GM21423 (cell line): ENCODE results near the gene TSPAN9.

ENCODE experiments used
- ATAC-seq: cut with Tn5 transposase; IDR thresholded peaks from one replicate; pipeline ENCODE4 v1.9.1; 2021; ENCODE audit warnings: mild to moderate bottlenecking, moderate library complexity; ENCODE audit not compliant: unreplicated experiment

Gene TSPAN9

GRCh38 chr12:3137814-3138445, 60.8 kb downstream of the TSPAN9 start:
- no peak for ATAC-seq

GRCh38 chr12:3138941-3139511, 61.8 kb downstream of the TSPAN9 start:
- ATAC-seq: no peak

- no peak for ATAC-seq
Measured at GRCh38 chr12:3139760-3140159, 62.6 kb downstream of the TSPAN9 start.

- ATAC-seq: no peak
Measured at GRCh38 chr12:3140284-3140683, 63.1 kb downstream of the TSPAN9 start.

- ATAC-seq: no peak
Measured at GRCh38 chr12:3141339-3142321, 64.5 kb downstream of the TSPAN9 start.

- no peak for ATAC-seq
Measured at GRCh38 chr12:3142386-3142785, 65.2 kb downstream of the TSPAN9 start.

GRCh38 chr12:3144495-3144894, 67.3 kb downstream of the TSPAN9 start:
- ATAC-seq: no peak

- no peak for ATAC-seq
Measured at GRCh38 chr12:3145033-3145432, 67.9 kb downstream of the TSPAN9 start.

- no peak for ATAC-seq
Measured at GRCh38 chr12:3145546-3146310, 68.5 kb downstream of the TSPAN9 start.

GRCh38 chr12:3147260-3147659, 70.1 kb downstream of the TSPAN9 start:
- no peak for ATAC-seq

GRCh38 chr12:3148366-3149000, 71.3 kb downstream of the TSPAN9 start:
- ATAC-seq: no peak

GRCh38 chr12:3149515-3150307, 72.5 kb downstream of the TSPAN9 start:
- ATAC-seq: no peak

GRCh38 chr12:3150308-3150670, 73.1 kb downstream of the TSPAN9 start:
- ATAC-seq: no peak

GRCh38 chr12:3150931-3151835, 74.0 kb downstream of the TSPAN9 start:
- ATAC-seq: no peak

- no peak for ATAC-seq
Measured at GRCh38 chr12:3152011-3152511, 74.9 kb downstream of the TSPAN9 start.

GRCh38 chr12:3152892-3153291, 75.7 kb downstream of the TSPAN9 start:
- ATAC-seq: no peak

- no peak for ATAC-seq
Measured at GRCh38 chr12:3154006-3154405, 76.8 kb downstream of the TSPAN9 start.

- ATAC-seq: no peak
Measured at GRCh38 chr12:3155702-3156370, 78.7 kb downstream of the TSPAN9 start.
